HG03025 (cell line): ENCODE data around the gene CNOT11.
"Not testable (repeated sequence)": the region's sequence is repeated elsewhere in the genome, so short reads cannot be mapped to it uniquely, and the experiment has no call there.

Experiments
- ATAC-seq: cut with Tn5 transposase; IDR thresholded peaks from one replicate; pipeline ENCODE4 v1.9.1; 2021; ENCODE audit warnings: mild to moderate bottlenecking, moderate library complexity; ENCODE audit not compliant: unreplicated experiment, low FRiP score

CNOT11 gene

GRCh38 chr2:101252408-101253012 lies at the start of gene CNOT11:
TSS of gene CNOT11 (plus strand) at chr2:101252886. CDS start at chr2:101252965, 79 bp downstream.
- peak; percentile 85 for ATAC-seq

DNA sequence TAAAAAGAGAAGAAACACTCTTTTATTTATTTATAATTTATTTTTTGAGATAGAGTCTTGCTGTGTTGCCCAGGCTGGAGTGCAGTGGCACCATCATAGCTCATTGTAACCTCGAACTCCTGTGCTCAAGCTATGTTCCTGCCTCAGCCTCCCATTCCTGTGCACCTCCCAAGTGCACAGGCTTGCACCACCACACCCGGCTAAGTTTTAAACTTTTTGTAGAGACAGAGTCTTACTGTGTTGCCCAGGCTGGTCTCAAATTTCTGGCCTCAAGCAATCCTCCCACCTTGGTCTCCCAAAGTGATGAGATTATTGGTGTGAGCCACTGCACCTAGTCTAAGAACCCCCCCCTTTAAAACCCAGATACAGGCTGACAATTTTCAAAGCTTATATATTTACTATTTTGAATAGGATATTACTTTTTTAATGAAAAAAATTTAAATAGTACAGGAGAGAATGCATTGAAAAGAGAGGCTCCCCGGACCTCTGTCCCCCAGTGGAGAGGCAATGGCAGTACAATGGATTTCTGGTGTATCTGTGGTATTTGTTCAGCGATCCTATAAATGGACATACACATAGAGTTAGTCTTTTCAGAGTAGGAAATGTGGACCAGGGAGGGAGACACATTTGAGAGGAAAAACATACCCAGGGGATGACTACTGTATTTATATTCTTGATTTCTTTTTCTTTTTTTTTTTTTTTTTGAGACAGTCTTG lies 48.1 kb upstream of the CNOT11 start:
- no peak for ATAC-seq

DNA sequence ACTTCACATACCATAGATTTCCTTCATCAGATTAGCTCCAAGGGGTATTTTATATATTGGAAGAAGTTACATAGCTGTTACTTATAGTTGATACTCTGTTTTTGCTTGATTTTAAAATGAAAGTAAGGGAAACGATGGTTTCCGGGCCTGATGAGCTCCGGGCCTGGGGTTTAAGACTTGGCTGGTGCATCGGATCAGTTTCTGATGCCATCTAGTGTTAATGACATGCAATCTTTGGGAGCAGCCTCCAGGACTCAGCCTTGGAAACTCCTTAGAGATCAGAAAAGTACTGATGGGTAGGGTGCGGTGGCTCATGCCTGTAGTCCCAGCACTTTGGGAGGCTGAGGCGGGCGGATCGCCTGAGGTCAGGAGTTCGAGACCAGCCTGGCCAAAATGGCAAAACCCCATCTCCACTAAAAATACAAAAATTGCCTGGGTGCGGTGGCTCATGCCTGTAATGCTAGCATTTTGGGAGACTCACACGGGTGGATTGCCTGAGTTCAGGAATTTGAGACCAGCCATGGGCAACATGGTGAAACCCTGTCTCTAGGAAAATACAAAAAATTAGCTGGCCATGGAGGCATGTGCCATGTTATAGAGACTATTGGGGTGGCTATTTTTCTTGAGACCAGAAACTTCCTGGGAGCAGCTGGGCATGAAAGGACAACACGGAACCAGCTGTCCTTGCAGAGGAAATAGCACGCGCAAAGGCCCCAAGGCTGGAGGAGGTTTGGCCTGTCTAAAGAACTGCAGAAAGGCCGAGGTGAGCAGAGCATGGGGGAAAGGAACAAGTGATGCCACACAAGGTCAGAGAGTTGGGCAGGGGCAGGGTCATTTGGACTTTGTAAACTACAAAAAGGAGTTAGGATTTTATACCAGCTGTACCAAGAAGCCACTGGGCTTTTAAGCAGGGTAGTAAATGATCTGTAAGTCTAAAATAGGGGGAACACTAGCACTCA lies 46.9 kb upstream of the CNOT11 start:
- ATAC-seq = no peak

DNA sequence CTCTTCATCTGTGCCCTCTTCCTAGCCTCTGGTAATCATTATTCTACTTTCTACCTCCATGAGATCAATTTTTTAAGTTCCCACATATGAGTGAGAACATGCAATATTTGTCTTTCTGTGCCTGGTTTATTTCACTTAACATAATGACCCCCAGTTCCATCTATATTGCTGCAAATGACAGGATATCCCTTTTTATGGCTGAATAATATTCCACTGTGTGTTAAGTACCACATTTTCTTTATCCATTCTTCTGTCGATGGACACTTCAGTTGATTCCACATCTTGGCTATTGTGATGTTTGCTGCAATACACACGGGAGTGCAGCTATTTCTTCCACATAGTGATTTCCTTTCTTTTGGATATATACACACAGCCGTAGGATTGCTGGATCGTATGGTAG lies 43.9 kb upstream of the CNOT11 start:
- no peak for ATAC-seq

DNA sequence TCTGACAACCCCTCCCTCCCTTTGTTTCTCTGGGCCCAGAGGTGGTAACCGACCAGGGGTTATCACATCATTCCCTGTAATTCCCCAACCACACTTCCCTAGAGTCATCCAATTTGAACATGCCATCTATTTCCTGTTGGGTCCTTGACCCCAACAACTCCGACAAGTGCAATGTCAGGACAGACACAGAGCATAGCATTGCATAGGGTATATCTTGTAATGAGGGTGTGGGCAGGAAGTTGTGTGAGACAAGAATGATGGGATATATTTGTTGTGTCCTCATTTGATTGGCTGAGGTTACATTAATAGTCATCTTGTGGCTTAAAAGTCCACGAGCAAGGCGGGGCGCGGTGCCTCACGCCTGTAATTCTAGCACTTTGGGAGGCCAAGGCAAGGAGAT lies 33.4 kb upstream of the CNOT11 start:
- ATAC-seq = no peak

DNA sequence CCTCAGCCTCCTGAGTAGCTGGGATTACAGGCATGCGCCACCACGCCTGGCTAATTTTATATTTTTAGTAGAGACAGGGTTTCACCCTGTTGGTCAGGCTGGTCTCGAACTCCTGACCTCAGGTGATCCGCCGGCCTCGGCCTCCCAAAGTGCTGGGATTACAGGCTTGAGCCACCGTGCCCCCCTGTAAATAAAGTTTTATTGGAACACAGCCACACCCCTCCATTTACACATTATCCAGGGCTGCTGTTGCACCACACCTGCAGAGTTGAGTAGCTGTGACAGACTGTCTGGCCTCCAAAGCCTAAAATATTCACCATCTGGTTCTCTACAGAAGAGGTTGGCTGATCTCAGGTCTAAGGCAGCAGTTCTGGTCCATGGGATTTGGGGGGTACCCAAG lies 32.6 kb upstream of the CNOT11 start:
- ATAC-seq = not testable (repeated sequence)

- peak; percentile 91 for ATAC-seq
Observed at GRCh38 chr2:101223814-101224231, 28.9 kb upstream of the CNOT11 start.

GRCh38 chr2:101230541-101231001 lies 22.1 kb upstream of the CNOT11 start:
- no peak for ATAC-seq

DNA sequence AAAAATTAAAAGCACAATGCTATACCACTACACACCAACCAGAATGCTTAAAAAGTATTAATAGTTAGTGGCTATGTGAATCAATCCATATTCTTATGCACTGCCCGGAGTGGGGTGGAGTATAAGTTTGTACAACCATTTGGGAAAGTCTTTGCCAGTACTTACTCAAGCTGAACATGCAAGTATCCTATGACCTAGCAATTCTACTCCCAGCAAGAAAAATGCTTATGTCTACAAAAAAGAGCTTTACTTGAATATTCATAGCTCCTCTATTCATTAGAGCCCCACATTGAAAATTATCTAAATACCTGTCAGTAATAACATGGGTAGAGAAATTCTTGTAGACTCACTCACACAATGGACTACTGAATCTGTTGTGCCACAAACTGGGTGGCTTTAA lies 21.4 kb upstream of the CNOT11 start:
- ATAC-seq = no peak

DNA sequence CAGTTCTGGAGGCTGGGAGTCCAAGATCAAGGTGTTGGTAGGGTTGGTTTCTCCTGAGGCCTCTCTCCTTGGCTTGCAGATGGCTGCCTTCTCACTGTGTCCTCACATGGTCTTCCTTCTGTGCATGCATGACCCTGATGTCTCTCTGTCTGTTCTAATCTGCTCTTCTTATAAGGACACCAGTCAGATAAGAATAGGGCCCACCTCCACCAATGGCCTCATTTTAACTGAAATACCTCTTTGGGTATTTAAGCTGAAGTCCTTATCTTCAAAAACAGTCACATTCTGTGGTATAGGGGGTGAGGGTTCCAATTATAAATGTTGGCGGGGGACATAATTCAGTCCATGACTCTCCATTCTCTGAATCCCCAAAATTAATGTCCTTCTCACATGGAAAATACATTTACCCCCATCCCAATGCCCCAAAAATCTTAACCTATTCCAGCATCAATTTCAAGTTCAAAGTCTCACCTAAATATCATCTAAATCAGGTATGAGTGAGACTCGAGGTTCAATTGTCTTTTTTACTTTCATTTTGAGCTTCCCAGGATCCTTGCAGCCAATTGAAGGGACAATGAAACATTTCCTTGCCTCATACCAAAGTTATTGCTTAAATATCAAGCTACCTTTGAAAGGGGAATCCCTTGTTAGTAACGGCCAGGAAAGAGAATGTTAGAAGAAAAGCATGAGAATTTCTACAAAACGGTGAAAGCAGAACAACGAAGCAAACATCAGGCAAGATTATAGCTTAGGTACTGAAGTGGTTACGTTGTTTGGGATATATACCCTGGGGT lies 20.6 kb upstream of the CNOT11 start:
- no peak for ATAC-seq

DNA sequence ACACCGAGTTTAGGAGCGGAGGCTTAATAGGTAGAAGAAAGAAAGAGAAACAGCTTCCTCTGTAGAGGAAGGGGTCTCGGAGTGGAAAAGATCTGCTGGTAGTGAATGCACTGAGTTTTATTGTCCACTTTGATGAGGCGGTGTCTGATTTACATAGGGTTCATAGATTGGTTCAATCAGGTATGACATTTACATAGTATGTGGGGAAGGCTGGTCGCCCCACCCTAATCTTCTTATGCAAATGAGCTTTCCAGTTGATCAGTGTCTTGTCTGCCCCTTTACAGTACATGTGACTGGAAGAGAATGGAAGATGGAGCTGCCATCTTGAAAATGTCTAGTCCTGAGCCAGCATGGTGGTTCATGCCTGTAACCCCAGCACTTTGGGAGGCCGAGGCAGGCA lies 19.9 kb upstream of the CNOT11 start:
- ATAC-seq = no peak

DNA sequence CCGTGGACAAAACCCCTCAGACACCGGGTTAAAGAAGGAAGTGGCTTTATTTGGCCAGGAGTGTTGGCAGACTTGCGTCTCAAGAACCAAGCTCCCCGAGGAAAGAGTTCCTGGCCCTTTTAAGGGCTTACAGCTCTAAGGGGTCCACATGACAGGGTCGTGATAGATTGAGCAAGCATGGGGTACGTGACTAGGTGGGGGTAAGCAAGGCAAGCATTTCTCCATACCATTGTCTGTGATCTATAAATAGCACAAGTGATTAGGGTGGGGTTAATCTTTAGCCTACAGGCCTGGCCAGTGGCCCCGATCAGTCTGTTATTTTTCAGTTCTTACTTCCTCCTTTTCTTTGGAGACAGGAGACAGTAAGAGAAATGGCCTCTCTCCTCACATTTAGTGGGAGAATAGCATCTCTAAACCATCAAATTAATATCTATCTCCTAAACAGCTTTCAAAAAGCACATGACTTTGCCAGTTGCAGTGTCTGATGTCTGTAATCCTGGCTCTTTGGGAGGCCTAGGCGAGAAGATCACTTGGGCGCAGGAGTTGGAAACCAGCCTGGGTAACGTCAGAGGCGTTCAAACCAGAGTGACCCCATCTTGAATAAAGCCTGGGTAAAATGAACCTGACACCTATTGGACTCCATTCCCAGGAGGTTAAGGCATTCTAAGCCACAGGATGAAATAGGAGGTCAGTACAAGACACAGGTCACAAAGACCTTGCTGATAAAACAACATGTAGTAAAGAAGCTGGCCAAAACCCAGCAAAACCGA lies 18.3 kb upstream of the CNOT11 start:
- ATAC-seq = no peak

GRCh38 chr2:101235956-101236355 lies 16.7 kb upstream of the CNOT11 start:
- ATAC-seq = not testable (repeated sequence)

DNA sequence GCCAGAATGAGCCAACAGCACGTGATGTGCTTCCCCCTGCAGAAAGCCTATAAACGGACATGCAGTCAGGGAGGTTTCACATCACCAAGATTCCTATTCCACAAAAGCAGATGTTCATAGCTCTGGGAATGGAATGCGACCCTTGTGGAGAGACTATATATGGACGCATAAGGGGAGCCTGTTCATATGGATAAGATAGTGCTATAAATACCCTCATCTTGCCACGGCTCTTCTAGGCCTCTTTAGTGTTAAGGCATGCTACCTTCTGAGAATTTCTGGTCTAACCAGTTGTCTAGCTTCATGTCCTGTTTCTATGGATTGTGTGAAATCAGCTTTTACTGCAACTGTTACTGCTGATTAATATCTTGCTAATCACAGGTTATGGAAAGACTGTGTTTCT lies 14.7 kb upstream of the CNOT11 start:
- not testable (repeated sequence) for ATAC-seq

- ATAC-seq = no peak
Observed at GRCh38 chr2:101238930-101239759, 13.5 kb upstream of the CNOT11 start.

GRCh38 chr2:101239760-101240118 lies 12.9 kb upstream of the CNOT11 start:
- not testable (repeated sequence) for ATAC-seq

- not testable (repeated sequence) for ATAC-seq
Observed at GRCh38 chr2:101240694-101241093, 12.0 kb upstream of the CNOT11 start.

DNA sequence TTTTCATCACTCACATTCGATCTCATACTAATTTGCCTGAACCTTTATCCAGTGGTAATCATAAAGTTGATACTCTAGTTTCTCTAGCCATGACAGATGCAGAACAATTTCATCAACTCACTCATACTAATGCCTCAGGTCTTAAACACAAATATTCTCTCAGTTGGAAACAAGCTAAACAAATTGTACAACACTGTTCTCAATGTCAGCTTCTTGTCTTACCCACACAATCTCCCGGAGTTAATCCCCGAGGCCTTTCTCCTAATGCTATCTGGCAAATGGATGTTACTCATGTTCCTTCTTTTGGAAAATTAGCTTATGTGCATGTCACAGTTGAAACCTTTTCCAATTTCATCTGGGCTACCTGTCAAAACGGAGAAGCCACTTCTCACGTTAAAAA lies 11.5 kb upstream of the CNOT11 start:
- no peak for ATAC-seq

- not testable (repeated sequence) for ATAC-seq
Observed at GRCh38 chr2:101244373-101244772, 8.3 kb upstream of the CNOT11 start.
